A549 (cell line): ENCODE data around the gene RAB8A. TPM values are rescaled to one million over a fixed set of nuclear protein-coding genes. Genes with fewer than 3 reads are reported as not detected.

Experiments used
- ATAC-seq, 2 experiments: fragments of 200-7000 bp in 1 of 2; fragments of >200 bp in 1 of 2; cut with Nextera tagmentation in 1 of 2; cut with Tn5 transposase in 1 of 2; 3 replicates each; pipeline versions ENCODE4 v1.8.0 to v1.9.1; 2018 to 2020; ENCODE audit warnings: mild to moderate bottlenecking in 1 of 2, moderate library complexity in 1 of 2
- CTCF ChIA-PET: fragments of 300-600 bp; sonication (Branson Sonifier 250); formaldehyde crosslinking; extraction: SDS; loops from one replicate; lab custom pipeline; 2021; ENCODE audit warnings: antibody characterized with exemption, inconsistent platforms; lab: Yijun Ruan, JAX
- POLR2A ChIA-PET: fragments of 350-600 bp; formaldehyde crosslinking; extraction: SDS; loops from one replicate; lab custom pipeline; 2021; ENCODE audit warnings: antibody characterized with exemption, inconsistent platforms; lab: Yijun Ruan, JAX
- DNase-seq, 2 experiments: peaks; one replicate each; pipeline versions ENCODE4 v3.0.0 to v3.0.0-alpha.2; 2011 to 2016; ENCODE audit warnings: low read depth in 1 of 2, low spot score in 1 of 2
- FAIRE-seq: peaks from 2 replicates; lab custom pipeline; 2011; peaks lifted over from hg19 to GRCh38; lab: Jason Lieb, UNC
- H3K27ac ChIP-seq, 2 experiments: fragments of >200 bp; sonication (Bioruptor Twin); formaldehyde crosslinking; 3 replicates each; pipeline ENCODE4 v1.5.1; 2016 to 2017
- H3K4me1 ChIP-seq: fragments of >200 bp; sonication (Bioruptor Twin); formaldehyde crosslinking; 3 replicates; pipeline ENCODE4 v1.6.1; 2016
- H3K4me2 ChIP-seq: fragments of >200 bp; sonication (Bioruptor Twin); formaldehyde crosslinking; 3 replicates; pipeline ENCODE4 v1.6.1; 2016
- H3K4me3 ChIP-seq: fragments of >200 bp; sonication (Bioruptor Twin); formaldehyde crosslinking; 3 replicates; pipeline ENCODE4 v1.5.1; 2016
- H3K9me3 ChIP-seq: fragments of >200 bp; sonication (Bioruptor Twin); formaldehyde crosslinking; 3 replicates; pipeline ENCODE4 v1.6.1; 2016
- BCL3 ChIP-seq: fragments of >200 bp; sonication (Bioruptor Twin); formaldehyde crosslinking; IDR thresholded peaks from 3 replicates; pipeline ENCODE4 v1.6.1; 2016
- BHLHE40 ChIP-seq: IDR thresholded peaks from 2 replicates; pipeline ENCODE4 v1.6.1; 2012; ENCODE audit warnings: low read depth, low read length, inconsistent platforms
- CBX8 ChIP-seq: fragments of 200-600 bp; sonication (generic); IDR thresholded peaks from 2 replicates; pipeline ENCODE4 v1.6.1; 2016
- CHD2 ChIP-seq: fragments of 150-350 bp; IDR thresholded peaks from 2 replicates; pipeline ENCODE4 v1.6.1; 2014; ENCODE audit warnings: low read length; ENCODE audit not compliant: partially characterized antibody
- CHD4 ChIP-seq: fragments of 200-600 bp; sonication (generic); IDR thresholded peaks from 2 replicates; pipeline ENCODE4 v1.6.1; 2016; ENCODE audit warnings: antibody characterized with exemption, mild to moderate bottlenecking, borderline replicate concordance
- EHMT2 ChIP-seq: fragments of 200-600 bp; sonication (generic); IDR thresholded peaks from 2 replicates; pipeline ENCODE4 v1.6.1; 2016; ENCODE audit warnings: antibody characterized with exemption, low read depth, mild to moderate bottlenecking, moderate library complexity
- ELK1 ChIP-seq: fragments of 150-350 bp; IDR thresholded peaks from 2 replicates; pipeline ENCODE4 v1.6.1; 2014; ENCODE audit warnings: low read depth, mild to moderate bottlenecking, low read length
- FOSL2 ChIP-seq, 2 experiments: fragments of 450-650 bp in 1 of 2; fragments of >200 bp in 1 of 2; sonication (Bioruptor Twin) in 1 of 2; formaldehyde crosslinking; IDR thresholded peaks; 2 replicates each; pipeline versions ENCODE4 v1.5.0 to v1.6.1; 2016 to 2020; ENCODE audit warnings: mild to moderate bottlenecking in 1 of 2, moderate library complexity in 1 of 2
- GATA3 ChIP-seq: IDR thresholded peaks from 2 replicates; pipeline ENCODE4 v1.6.1; 2012; ENCODE audit warnings: borderline replicate concordance
- HES2 ChIP-seq: fragments of >200 bp; sonication (Bioruptor Twin); formaldehyde crosslinking; IDR thresholded peaks from 2 replicates; pipeline ENCODE4 v1.6.1; 2016
- HEYL ChIP-seq: fragments of 250-450 bp; sonication (Bioruptor Pico); IDR thresholded peaks from 2 replicates; pipeline ENCODE4 v1.8.0; 2021; ENCODE audit warnings: mild to moderate bottlenecking, moderate library complexity
- HOXB13 ChIP-seq: fragments of 250-450 bp; sonication (Bioruptor Pico); IDR thresholded peaks from 2 replicates; pipeline ENCODE4 v1.5.0; 2020; ENCODE audit warnings: low read depth, mild to moderate bottlenecking, moderate library complexity
- JUN ChIP-seq, 2 experiments: fragments of >200 bp; sonication (Bioruptor Twin); formaldehyde crosslinking; IDR thresholded peaks; 2 replicates in 1 of 2; 3 replicates in 1 of 2; pipeline ENCODE4 v1.6.1; 2016 to 2017
- JUNB ChIP-seq: fragments of >200 bp; sonication (Bioruptor Twin); formaldehyde crosslinking; IDR thresholded peaks from 2 replicates; pipeline ENCODE4 v1.6.1; 2016
- KDM1A ChIP-seq: fragments of 200-600 bp; sonication (generic); IDR thresholded peaks from 2 replicates; pipeline ENCODE4 v1.6.1; 2016; ENCODE audit warnings: low read depth, mild to moderate bottlenecking
- KDM5A ChIP-seq: fragments of 200-600 bp; sonication (generic); IDR thresholded peaks from 2 replicates; pipeline ENCODE4 v1.6.1; 2016; ENCODE audit warnings: antibody characterized with exemption, mild to moderate bottlenecking
- MAX ChIP-seq: IDR thresholded peaks from 2 replicates; pipeline ENCODE4 v1.6.1; 2012
- MAZ ChIP-seq: fragments of 150-350 bp; IDR thresholded peaks from 2 replicates; pipeline ENCODE4 v1.6.1; 2014; ENCODE audit warnings: antibody characterized with exemption, low read depth, low read length, borderline replicate concordance
- NR3C1 ChIP-seq: fragments of >200 bp; sonication (Bioruptor Twin); formaldehyde crosslinking; IDR thresholded peaks from 3 replicates; pipeline ENCODE4 v1.6.1; 2017
- PHF8 ChIP-seq: fragments of 200-600 bp; sonication (generic); IDR thresholded peaks from 2 replicates; pipeline ENCODE4 v1.6.1; 2016; ENCODE audit warnings: low read depth, mild to moderate bottlenecking, antibody characterized with exemption, moderate library complexity, borderline replicate concordance
- RAD21 ChIP-seq, 2 experiments: fragments of >200 bp in 1 of 2; sonication (Bioruptor Twin) in 1 of 2; formaldehyde crosslinking in 1 of 2; IDR thresholded peaks in 1 of 2; conservative IDR thresholded peaks in 1 of 2; 2 replicates in 1 of 2; 3 replicates in 1 of 2; pipeline ENCODE4 v1.6.1; 2012 to 2018; ENCODE audit warnings: inconsistent platforms in 1 of 2
- RCOR1 ChIP-seq: fragments of 150-350 bp; IDR thresholded peaks from 2 replicates; pipeline ENCODE4 v1.6.1; 2014; ENCODE audit warnings: antibody characterized with exemption, low read length, low read depth
- SREBF2 ChIP-seq: fragments of 450-650 bp; IDR thresholded peaks from 2 replicates; pipeline ENCODE4 v1.6.1; 2014; ENCODE audit warnings: mild to moderate bottlenecking, moderate library complexity
- TFCP2L1 ChIP-seq: fragments of 250-450 bp; sonication (Bioruptor Pico); IDR thresholded peaks from 2 replicates; pipeline ENCODE4 v1.5.0; 2021; ENCODE audit warnings: mild to moderate bottlenecking
- TP53 ChIP-seq: fragments of 250-450 bp; sonication (Bioruptor Pico); IDR thresholded peaks from 2 replicates; pipeline ENCODE4 v1.5.0; 2021; ENCODE audit warnings: mild to moderate bottlenecking, moderate library complexity
- ZC3H11A ChIP-seq: fragments of 450-650 bp; IDR thresholded peaks from 2 replicates; pipeline ENCODE4 v1.6.1; 2014; ENCODE audit warnings: antibody characterized with exemption, mild to moderate bottlenecking
- ZNF302 ChIP-seq: fragments of 250-450 bp; sonication (Bioruptor Pico); IDR thresholded peaks from 2 replicates; pipeline ENCODE4 v1.9.0; 2021; ENCODE audit warnings: inconsistent platforms, mild to moderate bottlenecking, moderate library complexity
- WGBS: methylation state at CpG from one replicate; pipeline ENCODE4 v1.1.6; 2017; ENCODE audit errors: missing lambda C conversion rate; 5-methylcytosine and 5-hydroxymethylcytosine counted together
- polyA plus RNA-seq, 4 experiments: library from polyadenylated mRNA; depleted of rRNA in 3 of 4; stranded (reverse); fragments of >200 nt; fragmentation: RNase III in 1 of 4; extraction: RNeasy Plus Mini Kit Qiagen cat#74134 plus additional on column Dnase treatment in 1 of 4; gene quantifications; 2 replicates in 3 of 4; 3 replicates in 1 of 4; pipeline ENCODE4 v1.2.3, GENCODE V29; 2011 to 2017

Gene RAB8A
- polyA plus RNA-seq, 2 of the 4 experiments (the other 2 are of a cell fraction), result 89.2 to 91.4 TPM

- TF ChIP-seq JUNB (no peak), HEYL (no peak), ZC3H11A (no peak), HOXB13 (CRISPR knock-in tag) (no peak), HES2 (no peak), BCL3 (no peak), TFCP2L1 (no peak), CHD2 (no peak), SREBF2 (no peak), KDM5A (no peak), RAD21 (conservative IDR thresholded peaks at IDR 0.05 in 1 of 2, IDR thresholded peaks at IDR 0.05 in 1 of 2) (no peak), KDM1A (no peak)
- POLR2A ChIA-PET, result no interaction called here
These were observed 42.9 kb upstream of the RAB8A start for GRCh38 chr19:16068696-16069259.

GRCh38 chr19:16069813-16070365 is 41.8 kb upstream of the RAB8A start:
- Histone ChIP-seq H3K4me3 (no peak overlapping the region), H3K27ac (peak overlapping the region; percentile 80 to 90), H3K4me1 (peaks cover 35% of the 10 kb centered on the region), H3K9me3 (no peaks in the 10 kb centered on the region), H3K4me2 (peak overlapping the region; percentile 63)
- WGBS, result 83% methylated on average over 9 of the region's 10 CpGs
- ChIA-PET CTCF (interaction anchor here (1.4 to 6.9 kb wide), 3 partner anchors 11 to 116 kb away, joined by 4 to 36 read pairs (median 4); partner anchors contain the start of gene FAM32A), POLR2A (no interaction called here)
- TF ChIP-seq GATA3 (no peak), ELK1 (no peak), CBX8 (no peak), BHLHE40 (no peak), HEYL (no peak), NR3C1 (no peak)
- no peak for FAIRE-seq
- DNase-seq, result no peak
- peak; percentile 27 to 28; a peak in 5 of 6 replicates for ATAC-seq

More at GRCh38 chr19:16068696-16069259, 42.9 kb upstream of the RAB8A start:
- Histone ChIP-seq H3K9me3 (no peaks in the 10 kb centered on the region), H3K27ac (peak overlapping the region in 1 of 2 experiments; percentile 24; a peak in 1 of 6 replicates), H3K4me1 (peaks cover 34% of the 10 kb centered on the region), H3K4me2 (no peak overlapping the region), H3K4me3 (no peak overlapping the region)
- CTCF ChIA-PET, result no interaction called here
- WGBS, result 79% methylated on average over 10 of the region's 10 CpGs
- DNase-seq (no peak), FAIRE-seq (no peak), ATAC-seq (no peak)

- no peak for FAIRE-seq
These were observed 41.2 kb upstream of the RAB8A start for GRCh38 chr19:16070366-16070990.

More at GRCh38 chr19:16070366-16070990, 41.2 kb upstream of the RAB8A start:
- peak; percentile 69 to 71 for ATAC-seq
- H3K27ac ChIP-seq, result peak overlapping the region; percentile 80 to 90
- no peak overlapping the region for H3K4me3 ChIP-seq
- no peaks in the 10 kb centered on the region for H3K9me3 ChIP-seq
- CTCF ChIA-PET, result interaction anchor here (0.9 to 6.9 kb wide), 5 partner anchors 8 to 115 kb away, joined by 3 to 36 read pairs (median 4); partner anchors contain the start of gene FAM32A
- DNase-seq, result peak; percentile 58 to 84
- POLR2A ChIA-PET, result no interaction called here
- 60% methylated on average over 1 of the region's 16 CpGs for WGBS
- no peak for TF ChIP-seq BHLHE40
- no peak for TF ChIP-seq FOSL2 (IDR thresholded peaks at IDR 0.05)
- TF ChIP-seq FOSL2 (CRISPR knock-in tag; IDR thresholded peaks at IDR 0.05), result no peak
- no peak for TF ChIP-seq RCOR1
- TF ChIP-seq TP53 (CRISPR knock-in tag), result no peak
- TF ChIP-seq CHD4, result no peak
- no peak for TF ChIP-seq JUN (IDR thresholded peaks at IDR 0.05)
- no peak for TF ChIP-seq EHMT2
- no peak for TF ChIP-seq MAZ
- no peak for TF ChIP-seq SREBF2
- TF ChIP-seq PHF8, result no peak
- no peak for TF ChIP-seq ZNF302
- TF ChIP-seq ELK1, result no peak
- no peak for TF ChIP-seq CBX8
- TF ChIP-seq MAX, result no peak
- peaks cover 41% of the 10 kb centered on the region for H3K4me1 ChIP-seq
- peak overlapping the region; percentile 63 for H3K4me2 ChIP-seq
